Psoas muscle (tissue), 8 donors: Measurements from ENCODE around the gene GDNF. TPM values are rescaled to one million over a fixed set of nuclear protein-coding genes. Genes with fewer than 3 reads are reported as not detected.

Experiments used
- ATAC-seq, 4 donors: fragments of 200-7000 bp; cut with Tn5 transposase; one replicate each; pipeline ENCODE4 v1.9.1; 2020; ENCODE audit warnings: moderate library complexity in 3 of 4, mild to moderate bottlenecking in 2 of 4
- DNase-seq, 2 donors: peaks; one replicate each; pipeline ENCODE4 v3.0.0-alpha.2; 2020
- H3K27ac ChIP-seq: fragments of 200-600 bp; one replicate; pipeline ENCODE4 v1.8.0; 2022
- H3K27me3 ChIP-seq, 3 donors: fragments of 200-600 bp in 1 of 3; one replicate each; pipeline versions ENCODE4 v1.6.1 to v1.8.0; 2013 to 2022; ENCODE audit warnings: low read length in 2 of 3, mild to moderate bottlenecking in 2 of 3, moderate library complexity in 1 of 3; ENCODE audit not compliant: insufficient read depth in 3 of 3
- H3K36me3 ChIP-seq, 2 donors: fragments of 200-600 bp in 1 of 2; one replicate each; pipeline versions ENCODE4 v1.6.1 to v1.8.0; 2013 to 2022; ENCODE audit warnings: low read depth in 1 of 2, mild to moderate bottlenecking in 1 of 2, moderate library complexity in 1 of 2; ENCODE audit not compliant: insufficient read depth in 1 of 2
- H3K4me1 ChIP-seq: fragments of 200-600 bp; one replicate; pipeline ENCODE4 v1.8.0; 2022
- H3K4me3 ChIP-seq: fragments of 200-600 bp; one replicate; pipeline ENCODE4 v1.8.0; 2022; ENCODE audit warnings: mild to moderate bottlenecking
- H3K9me3 ChIP-seq: fragments of 200-600 bp; one replicate; pipeline ENCODE4 v1.8.0; 2022
- WGBS, 3 donors: extraction: QIAGEN DNeasy Blood & Tissue Kit; methylation state at CpG; one replicate each; pipeline versions ENCODE4 v1.1.6 to v1.1.7; 2013; 5-methylcytosine and 5-hydroxymethylcytosine counted together
- intact Hi-C, 2 donors: fragments of 100-400 bp; cut with DNase I; formaldehyde crosslinking; loops; one replicate each; pipeline versions ENCODE4 v1.11.0 to v1.14.2; 2022
- polyA plus RNA-seq, 3 donors: library from polyadenylated mRNA; stranded (reverse); fragments of 200-250 nt; gene quantifications; one replicate each; pipeline ENCODE4 v1.2.3, GENCODE V29; 2013
- total RNA-seq, 4 donors: library from RNA; stranded (reverse); fragmentation: NEBNext Ultra II Directional in 2 of 4; extraction: Animal tissue kit (Norgen Biotek cat#: 25700) in 2 of 4; gene quantifications; one replicate each; pipeline versions ENCODE4 v1.2.1 to v1.2.4, GENCODE V29; 2021 to 2023
- TF ChIP-seq, protein P1 (sequence below): fragments of 200-600 bp; IDR thresholded peaks from one replicate; pipeline ENCODE4 v1.8.0; 2022; ENCODE audit warnings: antibody characterized with exemption
- donor health status: healthy with polysubstance abuse.
- donor health status: DM: no; HTN: no; CAD: no; lungs with moderate emphysema.
- donor health status: Bipolar disorder and iron deficiency.
- donor health status: healthy.
- donor health status: DM: yes; HTN: yes; CAD: no.
- donor health status: DM: no; HTN: no; CAD: no.
- donor health status: DM: no; HTN: no; CAD: no.
- donor health status: DM: yes; HTN: yes; CAD: no.

Gene GDNF
- total and polyA plus RNA-seq, 7 donors, result 0.43 to 155 (median 14.5) TPM

DNA sequence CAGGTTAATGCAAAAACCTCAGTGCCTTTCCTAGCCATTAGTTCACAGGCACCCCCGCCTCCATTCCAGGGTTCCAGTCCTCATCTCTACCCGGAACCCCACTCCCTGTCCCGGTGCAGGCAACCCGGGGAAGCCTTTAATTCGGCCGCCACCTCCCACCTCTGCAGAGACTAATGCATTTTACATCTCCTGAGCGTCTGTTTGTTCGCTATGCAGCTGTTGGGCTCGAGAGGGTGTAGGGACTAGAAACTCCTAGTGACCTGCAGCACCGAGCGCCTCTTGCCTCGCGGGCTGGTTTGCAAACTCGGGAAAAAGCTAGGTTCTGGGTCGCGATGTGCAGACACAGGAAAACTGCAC is 3.6 kb downstream of the GDNF start:
- Histone ChIP-seq H3K27me3 (peaks cover 0 to 23% (median 4%) of the 10 kb centered on the region in 3 donors), H3K36me3 (peaks cover 0 to 82% of the 10 kb centered on the region in 2 donors), H3K4me1 (peaks cover 14% of the 10 kb centered on the region), H3K4me3 (peak overlapping the region; percentile 73), H3K9me3 (no peaks in the 10 kb centered on the region), H3K27ac (peak overlapping the region; percentile 92)
- ATAC-seq, result no peak
- 15 to 31% (median 26%) methylated on average over 16 of the region's 16 CpGs for WGBS, 3 donors
- intact Hi-C loops, result loop anchor here in 1 of 2 donors (2.0 kb wide), 1 partner anchor 357 kb away; no protein-coding TSS in a partner anchor
- TF ChIP-seq, protein P1, sequence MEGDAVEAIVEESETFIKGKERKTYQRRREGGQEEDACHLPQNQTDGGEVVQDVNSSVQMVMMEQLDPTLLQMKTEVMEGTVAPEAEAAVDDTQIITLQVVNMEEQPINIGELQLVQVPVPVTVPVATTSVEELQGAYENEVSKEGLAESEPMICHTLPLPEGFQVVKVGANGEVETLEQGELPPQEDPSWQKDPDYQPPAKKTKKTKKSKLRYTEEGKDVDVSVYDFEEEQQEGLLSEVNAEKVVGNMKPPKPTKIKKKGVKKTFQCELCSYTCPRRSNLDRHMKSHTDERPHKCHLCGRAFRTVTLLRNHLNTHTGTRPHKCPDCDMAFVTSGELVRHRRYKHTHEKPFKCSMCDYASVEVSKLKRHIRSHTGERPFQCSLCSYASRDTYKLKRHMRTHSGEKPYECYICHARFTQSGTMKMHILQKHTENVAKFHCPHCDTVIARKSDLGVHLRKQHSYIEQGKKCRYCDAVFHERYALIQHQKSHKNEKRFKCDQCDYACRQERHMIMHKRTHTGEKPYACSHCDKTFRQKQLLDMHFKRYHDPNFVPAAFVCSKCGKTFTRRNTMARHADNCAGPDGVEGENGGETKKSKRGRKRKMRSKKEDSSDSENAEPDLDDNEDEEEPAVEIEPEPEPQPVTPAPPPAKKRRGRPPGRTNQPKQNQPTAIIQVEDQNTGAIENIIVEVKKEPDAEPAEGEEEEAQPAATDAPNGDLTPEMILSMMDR, result no peak
- peak in 1 of 2 donors; percentile 59 for DNase-seq

DNA sequence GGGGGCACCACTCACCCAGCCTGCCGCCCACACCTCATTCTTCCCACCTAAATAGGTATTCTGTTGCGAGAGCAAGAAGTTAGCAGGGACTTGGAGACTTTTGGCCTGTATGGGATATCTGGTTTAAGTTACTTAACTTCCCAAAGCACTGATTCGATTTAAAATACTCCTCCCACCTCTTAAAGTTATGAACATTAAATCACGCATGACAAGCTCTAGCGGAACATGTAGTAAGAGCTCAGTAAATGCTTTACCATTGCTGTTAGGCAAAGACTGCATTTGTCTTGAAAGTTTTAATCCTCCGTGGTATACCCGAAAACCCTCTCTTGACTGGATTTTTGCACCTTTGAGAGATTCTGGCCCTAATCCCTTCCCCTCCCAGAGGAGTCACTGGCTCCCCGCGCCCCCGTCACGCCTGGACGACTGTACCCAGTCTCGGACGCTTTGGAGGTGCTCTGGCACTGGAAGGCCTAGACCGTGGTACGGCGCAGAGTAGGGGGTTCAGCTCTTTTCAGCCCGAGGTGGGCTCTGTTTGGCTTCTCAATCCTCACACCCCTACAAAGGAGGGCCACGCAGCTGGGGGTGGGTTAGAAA is 4.4 kb downstream of the GDNF start:
- TF ChIP-seq, protein P1, result no peak
- H3K36me3 ChIP-seq, result peaks cover 0 to 89% of the 10 kb centered on the region in 2 donors
- H3K27ac ChIP-seq, result peak overlapping the region; percentile 92
- DNase-seq, result no peak
- peaks cover 0 to 16% (median 4%) of the 10 kb centered on the region in 3 donors for H3K27me3 ChIP-seq
- ATAC-seq, result no peak
- 69 to 75% (median 70%) methylated on average over 19 of the region's 19 CpGs for WGBS, 3 donors
- peak overlapping the region; percentile 73 for H3K4me3 ChIP-seq
- H3K9me3 ChIP-seq, result no peaks in the 10 kb centered on the region
- H3K4me1 ChIP-seq, result peaks cover 17% of the 10 kb centered on the region
- intact Hi-C loops, result no loop called here

DNA sequence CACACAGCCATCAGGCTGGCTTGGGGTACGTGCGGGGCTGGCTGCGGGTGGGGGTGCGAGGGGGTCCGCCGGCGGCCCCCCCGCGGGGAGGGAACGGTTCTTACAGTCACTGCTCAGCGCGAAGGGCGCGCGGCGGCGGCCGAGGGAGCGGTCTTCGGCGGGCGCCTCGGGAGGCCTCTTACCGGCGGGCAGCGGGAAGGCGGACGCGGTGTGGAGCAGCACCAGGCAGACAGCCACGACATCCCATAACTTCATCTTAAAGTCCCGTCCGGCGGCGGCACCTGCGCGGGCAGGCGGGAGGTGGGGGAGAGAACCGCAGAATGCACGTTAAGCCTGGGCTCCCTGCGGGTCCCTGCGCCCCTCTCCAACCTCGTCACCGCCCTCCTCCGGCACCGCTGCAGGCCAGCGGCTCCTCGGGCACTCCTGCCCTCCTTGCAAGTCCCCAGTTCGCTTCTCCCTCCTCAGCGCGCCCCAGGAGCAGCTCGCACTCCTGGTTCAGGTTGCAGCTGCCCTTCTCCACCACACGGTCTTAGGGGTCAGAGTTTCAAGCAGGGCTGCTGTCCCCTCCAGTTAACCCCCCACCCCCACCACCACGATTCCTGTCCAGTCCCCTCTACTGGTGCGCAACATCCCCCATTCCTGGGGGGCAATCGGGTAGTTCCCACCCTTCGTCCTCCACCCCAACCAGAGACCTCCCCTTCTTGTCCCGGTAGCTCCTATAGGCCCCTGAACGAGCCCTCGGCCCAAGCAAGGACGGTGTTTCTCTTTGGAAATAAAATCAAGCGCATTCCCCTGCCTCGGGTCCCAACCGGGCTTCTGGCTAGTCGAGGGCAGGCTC is 5.1 kb downstream of the GDNF start:
- Histone ChIP-seq H3K27ac (peak overlapping the region; percentile 92), H3K4me1 (peaks cover 20% of the 10 kb centered on the region), H3K4me3 (peak overlapping the region; percentile 73), H3K36me3 (peaks cover 0 to 97% of the 10 kb centered on the region in 2 donors), H3K9me3 (no peaks in the 10 kb centered on the region), H3K27me3 (peaks cover 0 to 14% (median 4%) of the 10 kb centered on the region in 3 donors)
- ATAC-seq (peak in 1 of 4 donors; percentile 6), DNase-seq (peak in 1 of 2 donors; percentile 56)
- intact Hi-C loops, result no loop called here
- TF ChIP-seq, protein P1, result no peak
- WGBS, 3 donors, result 33 to 37% (median 34%) methylated on average over 39 to 64 of the region's 64 CpGs

DNA sequence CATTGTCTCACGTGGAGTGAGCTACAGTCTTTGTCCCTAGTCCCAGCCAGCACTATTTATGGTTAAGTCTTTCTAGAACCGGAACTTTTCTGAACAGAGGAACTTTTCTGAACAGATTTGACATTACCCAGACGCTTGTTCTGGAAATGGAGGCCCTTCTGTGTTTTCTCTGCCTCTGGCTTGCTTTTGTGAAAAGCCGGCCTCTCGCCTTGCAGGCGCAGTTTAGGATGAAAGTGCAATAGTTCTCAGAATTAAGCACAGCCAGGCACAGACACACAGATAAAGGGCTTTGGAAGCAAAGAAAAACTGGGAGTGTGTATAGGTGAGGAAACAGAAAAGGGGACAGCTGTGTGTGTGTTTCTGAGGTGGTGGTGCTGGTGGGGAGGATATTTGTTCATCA is 5.9 kb downstream of the GDNF start:
- ATAC-seq (no peak), DNase-seq (no peak)
- TF ChIP-seq, protein P1, result no peak
- H3K27ac ChIP-seq, result peak overlapping the region; percentile 92
- H3K36me3 ChIP-seq, result peaks cover 0 to 99% of the 10 kb centered on the region in 2 donors
- peaks cover 20% of the 10 kb centered on the region for H3K4me1 ChIP-seq
- H3K9me3 ChIP-seq, result no peaks in the 10 kb centered on the region
- H3K27me3 ChIP-seq, result peaks cover 0 to 9% (median 4%) of the 10 kb centered on the region in 3 donors
- H3K4me3 ChIP-seq, result peak overlapping the region; percentile 73
- WGBS, 3 donors, result 73 to 78% (median 74%) methylated on average over 6 of the region's 6 CpGs
- intact Hi-C loops, result no loop called here
